Measurements from ENCODE around the gene HRH3. TPM values are rescaled to one million over a fixed set of nuclear protein-coding genes. Genes with fewer than 3 reads are reported as not detected.

HRH3 gene
- total RNA-seq, 1 experiment from 2014 or later, result not detected

GRCh38 chr20:62236766-62237513 is 16.9 kb upstream of the HRH3 start:
- DNase-seq (ENCODE audit: unreplicated experiment), result no peak
- Mint-ChIP-seq H3K4me1 (ENCODE audit: insufficient read depth, unreplicated experiment) (peaks cover 6% of the 10 kb centered on the region), H3K9me3 (ENCODE audit: unreplicated experiment) (no peaks in the 10 kb centered on the region), H3K27me3 (ENCODE audit: insufficient read depth, unreplicated experiment) (no peaks in the 10 kb centered on the region), H3K36me3 (ENCODE audit: insufficient read depth, unreplicated experiment) (no peaks in the 10 kb centered on the region), H3K27ac (ENCODE audit: low read depth, unreplicated experiment) (no peak overlapping the region), H3K4me3 (ENCODE audit: unreplicated experiment) (no peak overlapping the region)
- ChIA-PET CTCF (interaction anchor here (0.7 kb wide), 1 partner anchor 326 kb away, joined by 4 read pairs; no protein-coding TSS in a partner anchor), POLR2A (interaction anchor here (0.6 to 1.7 kb wide), 8 partner anchors 11 to 113 kb away, joined by 3 to 12 read pairs (median 4); no protein-coding TSS in a partner anchor)
- TF ChIP-seq CTCF (IDR thresholded peaks at IDR 0.05; ENCODE audit: unreplicated experiment), result no peak
- no TSS peak for BruUV-seq (replicated peaks)
- intact Hi-C loops (cut with micrococcal nuclease), result loop anchor here (5.0 kb wide), 1 partner anchor 150 kb away; the partner anchor contains the start of gene RPS21

GRCh38 chr20:62236200-62236599 is 16.1 kb upstream of the HRH3 start:
- Mint-ChIP-seq H3K4me1 (ENCODE audit: insufficient read depth, unreplicated experiment) (peaks cover 1% of the 10 kb centered on the region), H3K27ac (ENCODE audit: low read depth, unreplicated experiment) (no peak overlapping the region), H3K27me3 (ENCODE audit: insufficient read depth, unreplicated experiment) (no peaks in the 10 kb centered on the region), H3K4me3 (ENCODE audit: unreplicated experiment) (no peak overlapping the region), H3K9me3 (ENCODE audit: unreplicated experiment) (no peaks in the 10 kb centered on the region), H3K36me3 (ENCODE audit: insufficient read depth, unreplicated experiment) (no peaks in the 10 kb centered on the region)
- no peak for TF ChIP-seq CTCF (IDR thresholded peaks at IDR 0.05; ENCODE audit: unreplicated experiment)
- DNase-seq (ENCODE audit: unreplicated experiment), result no peak
- intact Hi-C loops (cut with micrococcal nuclease), result loop anchor here (5.0 kb wide), 1 partner anchor 151 kb away; the partner anchor contains the start of gene RPS21
- ChIA-PET POLR2A (interaction anchor here (0.6 to 1.1 kb wide), 4 partner anchors 11 to 115 kb away, joined by 3 read pairs; no protein-coding TSS in a partner anchor), CTCF (no interaction called here)
- no TSS peak for BruUV-seq (replicated peaks)

GRCh38 chr20:62235777-62236157 is 15.7 kb upstream of the HRH3 start:
- Mint-ChIP-seq H3K27ac (ENCODE audit: low read depth, unreplicated experiment) (no peak overlapping the region), H3K9me3 (ENCODE audit: unreplicated experiment) (no peaks in the 10 kb centered on the region), H3K36me3 (ENCODE audit: insufficient read depth, unreplicated experiment) (no peaks in the 10 kb centered on the region), H3K4me3 (ENCODE audit: unreplicated experiment) (no peak overlapping the region), H3K4me1 (ENCODE audit: insufficient read depth, unreplicated experiment) (no peaks in the 10 kb centered on the region), H3K27me3 (ENCODE audit: insufficient read depth, unreplicated experiment) (no peaks in the 10 kb centered on the region)
- intact Hi-C loops (cut with micrococcal nuclease), result loop anchor here (5.0 kb wide), 1 partner anchor 152 kb away; the partner anchor contains the start of gene RPS21
- TF ChIP-seq CTCF (IDR thresholded peaks at IDR 0.05; ENCODE audit: unreplicated experiment), result no peak
- CTCF ChIA-PET, result no interaction called here
- no TSS peak for BruUV-seq (replicated peaks)
- POLR2A ChIA-PET, result interaction anchor here (0.6 to 1.1 kb wide), 3 partner anchors 10 to 114 kb away, joined by 3 read pairs; no protein-coding TSS in a partner anchor
- DNase-seq (ENCODE audit: unreplicated experiment), result no peak

- H3K4me1 Mint-ChIP-seq (ENCODE audit: insufficient read depth, unreplicated experiment), result no peaks in the 10 kb centered on the region
- no TSS peak for BruUV-seq (replicated peaks)
- TF ChIP-seq CTCF (IDR thresholded peaks at IDR 0.05; ENCODE audit: unreplicated experiment), result no peak
- CTCF ChIA-PET, result interaction anchor here (0.6 kb wide), 1 partner anchor 25 kb away, joined by 4 read pairs; no protein-coding TSS in a partner anchor
- no peaks in the 10 kb centered on the region for H3K9me3 Mint-ChIP-seq (ENCODE audit: unreplicated experiment)
- POLR2A ChIA-PET, result interaction anchor here (0.6 to 1.1 kb wide), 4 partner anchors 18 to 375 kb away, joined by 3 to 4 read pairs (median 3); no protein-coding TSS in a partner anchor
- H3K27ac Mint-ChIP-seq (ENCODE audit: low read depth, unreplicated experiment), result no peak overlapping the region
- intact Hi-C loops (cut with micrococcal nuclease), result loop anchor here (5.0 kb wide), 1 partner anchor 152 kb away; the partner anchor contains the start of gene RPS21
- DNase-seq (ENCODE audit: unreplicated experiment), result no peak
- H3K36me3 Mint-ChIP-seq (ENCODE audit: insufficient read depth, unreplicated experiment), result no peaks in the 10 kb centered on the region
- H3K27me3 Mint-ChIP-seq (ENCODE audit: insufficient read depth, unreplicated experiment), result no peaks in the 10 kb centered on the region
- H3K4me3 Mint-ChIP-seq (ENCODE audit: unreplicated experiment), result no peak overlapping the region
Observed at GRCh38 chr20:62235001-62235776, 15.1 kb upstream of the HRH3 start.
